OCI-LY1 (cell line): ENCODE data around the gene HYDIN.
A peak's percentile ranks its signal among the peaks of the same experiment; 100 is the strongest.

Experiments used
- H2AFZ ChIP-seq: fragments of 200-600 bp; sonication (generic), shearing (Covaris generic); 2 replicates; pipeline ENCODE4 v1.6.0; 2014; ENCODE audit warnings: antibody characterized with exemption, mild to moderate bottlenecking, low read length
- H3F3A ChIP-seq: fragments of 200-600 bp; sonication (generic), shearing (Covaris generic); 2 replicates; pipeline ENCODE4 v1.6.0; 2014; ENCODE audit warnings: mild to moderate bottlenecking, antibody characterized with exemption, low read length, moderate library complexity; ENCODE audit not compliant: insufficient read depth
- H3K27ac ChIP-seq: fragments of 200-600 bp; sonication (generic); 2 replicates; pipeline ENCODE4 v1.5.1; 2014; ENCODE audit warnings: low read length, mixed run types, mild to moderate bottlenecking, low read depth; ENCODE audit not compliant: poor library complexity, severe bottlenecking
- H3K27me3 ChIP-seq: fragments of 200-600 bp; sonication (generic); 2 replicates; pipeline ENCODE4 v1.6.0; 2014; ENCODE audit warnings: antibody characterized with exemption, mild to moderate bottlenecking, low read length, moderate library complexity; ENCODE audit not compliant: insufficient read depth
- H3K36me3 ChIP-seq: fragments of 200-600 bp; sonication (generic); 2 replicates; pipeline ENCODE4 v1.6.1; 2014; ENCODE audit warnings: mild to moderate bottlenecking, antibody characterized with exemption, low read length, moderate library complexity, mixed read lengths; ENCODE audit not compliant: insufficient read depth
- H3K4me1 ChIP-seq: fragments of 200-600 bp; sonication (generic); 2 replicates; pipeline ENCODE4 v1.5.1; 2014; ENCODE audit warnings: mild to moderate bottlenecking, low read length, moderate library complexity; ENCODE audit not compliant: insufficient read depth, severe bottlenecking
- H3K4me2 ChIP-seq: fragments of 200-600 bp; sonication (generic), shearing (Covaris generic); 2 replicates; pipeline ENCODE4 v1.6.1; 2014; ENCODE audit warnings: low read length
- H3K4me3 ChIP-seq: fragments of 200-600 bp; sonication (generic); 2 replicates; pipeline ENCODE4 v1.5.1; 2014; ENCODE audit warnings: low read length, low read depth, mild to moderate bottlenecking, mixed read lengths; ENCODE audit not compliant: poor library complexity, severe bottlenecking
- H3K79me2 ChIP-seq: fragments of 200-600 bp; shearing (Covaris generic); 2 replicates; pipeline ENCODE4 v1.6.1; 2016; ENCODE audit warnings: mixed run types, low read length, mixed read lengths; ENCODE audit not compliant: insufficient read depth
- H3K9ac ChIP-seq: fragments of 200-600 bp; sonication (generic), shearing (Covaris generic); 2 replicates; pipeline ENCODE4 v1.6.1; 2014; ENCODE audit warnings: mild to moderate bottlenecking, low read length, mixed read lengths
- H3K9me2 ChIP-seq: fragments of 200-600 bp; sonication (generic), shearing (Covaris generic); 2 replicates; pipeline ENCODE4 v1.6.1; 2014; ENCODE audit warnings: low read depth, mild to moderate bottlenecking, low read length, mixed read lengths
- H3K9me3 ChIP-seq: fragments of 200-600 bp; shearing (Covaris generic); 2 replicates; pipeline ENCODE4 v1.6.1; 2014; ENCODE audit warnings: low read length, mixed read lengths
- H4K20me1 ChIP-seq: fragments of 200-600 bp; sonication (generic), shearing (Covaris generic); 2 replicates; pipeline ENCODE4 v1.6.0; 2016; ENCODE audit warnings: mild to moderate bottlenecking, low read length; ENCODE audit not compliant: insufficient read depth
- EZH2 ChIP-seq: fragments of 200-600 bp; sonication (generic), shearing (Covaris generic); IDR thresholded peaks from 2 replicates; pipeline ENCODE4 v1.8.0; 2017; ENCODE audit warnings: borderline replicate concordance, mixed run types, mild to moderate bottlenecking, antibody characterized with exemption, low read length, moderate library complexity, mixed read lengths
- TF ChIP-seq, protein P1 (sequence below): fragments of 200-600 bp; sonication (generic), shearing (Covaris generic); IDR thresholded peaks from 2 replicates; pipeline ENCODE4 v1.5.1; 2017; ENCODE audit warnings: mild to moderate bottlenecking, antibody characterized with exemption, low read length, moderate library complexity, mixed read lengths

Gene HYDIN

DNA sequence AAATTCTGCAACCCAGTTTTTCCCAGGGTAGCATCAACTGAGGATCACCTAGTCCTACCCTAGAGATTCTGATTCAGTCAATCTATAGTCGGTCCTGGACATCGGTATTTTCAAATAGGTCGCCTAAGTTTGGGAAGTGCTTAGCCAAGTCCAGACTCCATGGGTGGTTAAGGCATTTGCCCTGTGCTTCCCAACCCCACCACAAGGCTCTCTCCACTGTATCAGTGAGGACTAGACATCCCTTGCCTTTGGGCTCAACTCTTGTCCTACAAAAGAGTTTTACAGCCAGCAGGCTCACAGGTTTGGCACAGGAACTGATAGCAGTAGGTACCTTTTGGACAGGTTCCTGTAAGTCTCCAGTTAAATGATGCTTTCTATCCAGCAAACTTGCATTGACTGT is 13.8 kb downstream of the HYDIN start:
- no peaks in the 10 kb centered on the region for H3K79me2 ChIP-seq
- H3K9me3 ChIP-seq = no peaks in the 10 kb centered on the region
- H3K36me3 ChIP-seq = no peaks in the 10 kb centered on the region
- H3K4me2 ChIP-seq = no peak overlapping the region
- H2AFZ ChIP-seq = no peak overlapping the region
- no peaks in the 10 kb centered on the region for H3F3A ChIP-seq
- no peak overlapping the region for H3K4me3 ChIP-seq
- H3K9ac ChIP-seq = no peak overlapping the region
- no peak overlapping the region for H3K27ac ChIP-seq
- H3K27me3 ChIP-seq = no peaks in the 10 kb centered on the region
- TF ChIP-seq EZH2 = no peak
- TF ChIP-seq, protein P1, sequence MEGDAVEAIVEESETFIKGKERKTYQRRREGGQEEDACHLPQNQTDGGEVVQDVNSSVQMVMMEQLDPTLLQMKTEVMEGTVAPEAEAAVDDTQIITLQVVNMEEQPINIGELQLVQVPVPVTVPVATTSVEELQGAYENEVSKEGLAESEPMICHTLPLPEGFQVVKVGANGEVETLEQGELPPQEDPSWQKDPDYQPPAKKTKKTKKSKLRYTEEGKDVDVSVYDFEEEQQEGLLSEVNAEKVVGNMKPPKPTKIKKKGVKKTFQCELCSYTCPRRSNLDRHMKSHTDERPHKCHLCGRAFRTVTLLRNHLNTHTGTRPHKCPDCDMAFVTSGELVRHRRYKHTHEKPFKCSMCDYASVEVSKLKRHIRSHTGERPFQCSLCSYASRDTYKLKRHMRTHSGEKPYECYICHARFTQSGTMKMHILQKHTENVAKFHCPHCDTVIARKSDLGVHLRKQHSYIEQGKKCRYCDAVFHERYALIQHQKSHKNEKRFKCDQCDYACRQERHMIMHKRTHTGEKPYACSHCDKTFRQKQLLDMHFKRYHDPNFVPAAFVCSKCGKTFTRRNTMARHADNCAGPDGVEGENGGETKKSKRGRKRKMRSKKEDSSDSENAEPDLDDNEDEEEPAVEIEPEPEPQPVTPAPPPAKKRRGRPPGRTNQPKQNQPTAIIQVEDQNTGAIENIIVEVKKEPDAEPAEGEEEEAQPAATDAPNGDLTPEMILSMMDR = no peak
- no peaks in the 10 kb centered on the region for H3K9me2 ChIP-seq
- H3K4me1 ChIP-seq = no peaks in the 10 kb centered on the region
- no peaks in the 10 kb centered on the region for H4K20me1 ChIP-seq

- no peak overlapping the region for H3K4me3 ChIP-seq
- no peak for TF ChIP-seq EZH2
- TF ChIP-seq, protein P1 = peak; percentile 40; the same call in 1 of the 2 replicates
- no peaks in the 10 kb centered on the region for H3K9me3 ChIP-seq
- no peaks in the 10 kb centered on the region for H3K27me3 ChIP-seq
- no peaks in the 10 kb centered on the region for H3K4me1 ChIP-seq
- no peak overlapping the region for H3K4me2 ChIP-seq
- no peaks in the 10 kb centered on the region for H3K79me2 ChIP-seq
- H2AFZ ChIP-seq = no peak overlapping the region
- H3K27ac ChIP-seq = no peak overlapping the region
- no peak overlapping the region for H3K9ac ChIP-seq
- no peaks in the 10 kb centered on the region for H3K9me2 ChIP-seq
- no peaks in the 10 kb centered on the region for H3F3A ChIP-seq
- no peaks in the 10 kb centered on the region for H4K20me1 ChIP-seq
- no peaks in the 10 kb centered on the region for H3K36me3 ChIP-seq
These were observed 15.7 kb downstream of the HYDIN start for GRCh38 chr16:71214746-71215381.

DNA sequence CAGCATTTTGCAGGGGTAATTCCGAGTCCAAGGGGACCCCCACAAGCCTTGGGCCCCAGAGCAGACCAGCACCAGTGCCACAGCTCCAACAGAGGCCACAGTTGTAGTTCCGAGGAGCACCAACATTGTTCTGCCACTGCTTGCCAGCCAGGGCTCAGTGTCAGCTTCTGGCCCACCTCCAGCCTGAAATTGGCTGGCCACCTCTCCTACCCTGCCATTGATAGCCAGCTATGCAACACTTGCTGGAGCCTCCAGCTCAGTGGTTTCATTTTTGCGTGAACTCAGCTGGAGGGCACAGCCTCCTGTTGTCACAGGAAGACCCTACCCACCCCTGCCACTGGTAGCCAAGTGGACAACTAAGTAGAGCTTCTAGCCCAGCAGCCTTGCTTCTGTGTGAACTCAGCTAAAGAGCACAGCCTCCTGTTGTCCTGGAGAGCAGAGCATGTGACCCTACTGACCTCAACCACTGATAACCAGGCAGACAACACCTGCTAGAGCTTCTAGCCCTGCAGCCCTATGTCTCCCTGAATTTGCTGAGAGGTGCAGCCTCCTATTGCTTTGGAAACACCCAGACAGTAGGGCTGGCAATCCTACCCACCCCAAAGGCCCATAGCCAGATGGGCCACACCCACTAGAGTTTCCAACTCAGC is 24.9 kb downstream of the HYDIN start:
- H4K20me1 ChIP-seq = no peaks in the 10 kb centered on the region
- H3K79me2 ChIP-seq = no peaks in the 10 kb centered on the region
- H3K36me3 ChIP-seq = no peaks in the 10 kb centered on the region
- no peak overlapping the region for H2AFZ ChIP-seq
- H3K4me3 ChIP-seq = no peak overlapping the region
- no peak overlapping the region for H3K27ac ChIP-seq
- H3K9me2 ChIP-seq = no peaks in the 10 kb centered on the region
- no peak overlapping the region for H3K9ac ChIP-seq
- no peaks in the 10 kb centered on the region for H3K4me1 ChIP-seq
- TF ChIP-seq, protein P1 = no peak
- no peaks in the 10 kb centered on the region for H3F3A ChIP-seq
- H3K27me3 ChIP-seq = no peaks in the 10 kb centered on the region
- H3K4me2 ChIP-seq = no peak overlapping the region
- H3K9me3 ChIP-seq = no peaks in the 10 kb centered on the region
